K562 (cell line): Measurements from ENCODE around the gene TXNRD1. TPM values are rescaled to one million over a fixed set of nuclear protein-coding genes. Genes with fewer than 3 reads are reported as not detected.

Experiments used
- ATAC-seq: fragments of 200-7000 bp; cut with Tn5 transposase; 3 replicates; pipeline ENCODE4 v1.9.1; 2020; ENCODE audit warnings: moderate library complexity
- BruUV-seq: library from RNA; stranded (reverse); fragments of 400-500 nt; replicated peaks from 2 replicates; lab custom pipeline; 2021; lab: Mats Ljungman, UMichigan
- CTCF ChIA-PET: fragments of 300-600 bp; formaldehyde crosslinking; extraction: SDS; loops from one replicate; lab custom pipeline; 2021; ENCODE audit warnings: low intra/inter-chr PET ratio; lab: Yijun Ruan, JAX
- POLR2A ChIA-PET: fragments of 300-600, 350-650 bp; sonication (Branson Sonifier 250); formaldehyde crosslinking; extraction: SDS; loops from one replicate; lab custom pipeline; 2021; ENCODE audit warnings: antibody characterized with exemption, inconsistent platforms; lab: Yijun Ruan, JAX
- DNase-seq, 4 experiments: peaks; one replicate each; pipeline versions ENCODE4 v3.0.0 to v3.0.0-alpha.2; 2011 to 2018; ENCODE audit warnings: low spot score in 3 of 4, mixed read lengths in 3 of 4; ENCODE audit errors: extremely low read depth in 1 of 4
- FAIRE-seq: peaks from 2 replicates; lab custom pipeline; 2011; peaks lifted over from hg19 to GRCh38; lab: Jason Lieb, UNC
- H2AFZ ChIP-seq: 2 replicates; pipeline ENCODE4 v1.6.0; 2011; ENCODE audit warnings: low read depth, low read length, control low read depth, inconsistent platforms
- H3K27ac ChIP-seq: fragments of 200-600 bp; 3 replicates; pipeline ENCODE4 v1.8.0; 2011; ENCODE audit warnings: low read depth, mild to moderate bottlenecking, control low read depth, inconsistent platforms, low read length, moderate library complexity, mixed read lengths; ENCODE audit errors: extremely low read depth
- H3K27me3 ChIP-seq, 2 experiments: fragments of 300-600 bp in 1 of 2; 2 replicates in 1 of 2; 3 replicates in 1 of 2; pipeline versions ENCODE4 v1.6.0 to v1.8.0; 2011; ENCODE audit warnings: inconsistent platforms in 2 of 2, low read length in 2 of 2, mild to moderate bottlenecking in 1 of 2, mixed read lengths in 1 of 2, moderate library complexity in 1 of 2; ENCODE audit not compliant: control insufficient read depth in 2 of 2, insufficient read depth in 2 of 2
- H3K36me3 ChIP-seq: fragments of 300-600 bp; 3 replicates; pipeline ENCODE4 v1.8.0; 2011; ENCODE audit warnings: mild to moderate bottlenecking, low read length, inconsistent platforms; ENCODE audit not compliant: control insufficient read depth, insufficient read depth
- H3K4me1 ChIP-seq, 2 experiments: fragments of 200-600 bp in 1 of 2; replicated peaks in 1 of 2; 2 replicates in 1 of 2; 3 replicates in 1 of 2; pipeline versions ENCODE4 v1.5.1 to v1.8.0; 2011; ENCODE audit warnings: inconsistent platforms in 2 of 2, low read length in 2 of 2, mild to moderate bottlenecking in 1 of 2, mixed read lengths in 1 of 2, moderate library complexity in 1 of 2; ENCODE audit not compliant: control insufficient read depth in 2 of 2, insufficient read depth in 2 of 2
- H3K4me2 ChIP-seq: 2 replicates; pipeline ENCODE4 v1.6.1; 2011; ENCODE audit warnings: low read length, control low read depth, inconsistent platforms, mixed read lengths; ENCODE audit not compliant: insufficient read depth
- H3K4me3 ChIP-seq: fragments of 200-600 bp; sonication (generic), shearing (Covaris generic); 2 replicates; pipeline ENCODE4 v1.5.1; 2016; ENCODE audit warnings: control low read depth, inconsistent platforms
- H3K79me2 ChIP-seq: fragments of 200-600 bp; 3 replicates; pipeline ENCODE4 v1.8.0; 2011; ENCODE audit warnings: low read length, inconsistent platforms; ENCODE audit not compliant: control insufficient read depth, insufficient read depth
- H3K9ac ChIP-seq, 2 experiments: 2 replicates each; pipeline versions ENCODE4 v1.6.0 to v1.6.1; 2011; ENCODE audit warnings: low read depth in 2 of 2, low read length in 2 of 2, control low read depth in 1 of 2, inconsistent platforms in 1 of 2, mild to moderate bottlenecking in 1 of 2, mixed read lengths in 1 of 2; ENCODE audit not compliant: insufficient read depth in 1 of 2
- H3K9me1 ChIP-seq: one replicate; pipeline ENCODE4 v1.6.0; 2011; ENCODE audit warnings: inconsistent platforms, mild to moderate bottlenecking, low read length, moderate library complexity; ENCODE audit not compliant: control insufficient read depth, insufficient read depth
- H3K9me3 ChIP-seq: replicated peaks from 2 replicates; pipeline ENCODE4 v1.5.1; 2011; ENCODE audit warnings: low read depth, low read length, inconsistent platforms; ENCODE audit not compliant: control insufficient read depth, insufficient read depth
- H4K20me1 ChIP-seq: replicated peaks from 2 replicates; pipeline ENCODE4 v1.6.1; 2011; ENCODE audit warnings: low read length, inconsistent platforms, mixed read lengths; ENCODE audit not compliant: control insufficient read depth, insufficient read depth
- ADNP ChIP-seq: fragments of 200-800 bp; sonication (Bioruptor generic); IDR thresholded peaks from 2 replicates; pipeline ENCODE4 v1.6.1; 2016; ENCODE audit warnings: missing genetic modification characterization, missing compliant biosample characterization
- BCOR ChIP-seq: fragments of 450-650 bp; IDR thresholded peaks from 2 replicates; pipeline ENCODE4 v1.6.1; 2016
- CBX3 ChIP-seq, 2 experiments: IDR thresholded peaks; 1 replicate in 1 of 2; 2 replicates in 1 of 2; pipeline ENCODE4 v1.6.1; 2012; ENCODE audit warnings: inconsistent platforms in 2 of 2, low read length in 2 of 2, borderline replicate concordance in 1 of 2, control low read depth in 1 of 2
- HLTF ChIP-seq: fragments of 450-650 bp; IDR thresholded peaks from 2 replicates; pipeline ENCODE4 v1.6.1; 2016
- KAT7 ChIP-seq: sonication (generic); formaldehyde crosslinking; IDR thresholded peaks from 2 replicates; pipeline ENCODE4 v1.8.0; 2022; ENCODE audit warnings: missing genetic modification reagents, mild to moderate bottlenecking, borderline replicate concordance
- KDM1A ChIP-seq, 2 experiments: fragments of 450-650 bp; IDR thresholded peaks; 2 replicates each; pipeline ENCODE4 v1.6.1; 2016; ENCODE audit warnings: mild to moderate bottlenecking in 2 of 2
- MYBL2 ChIP-seq, 2 experiments: fragments of 450-650 bp in 1 of 2; sonication (generic) in 1 of 2; formaldehyde crosslinking in 1 of 2; IDR thresholded peaks; 2 replicates each; pipeline versions ENCODE4 v1.6.1 to v1.8.1; 2017 to 2022; ENCODE audit warnings: borderline replicate concordance in 1 of 2, inconsistent platforms in 1 of 2, low read depth in 1 of 2, mild to moderate bottlenecking in 1 of 2, missing genetic modification reagents in 1 of 2, moderate library complexity in 1 of 2
- RBBP5 ChIP-seq: fragments of 200-600 bp; sonication (generic); IDR thresholded peaks from 2 replicates; pipeline ENCODE4 v1.6.1; 2012; ENCODE audit warnings: borderline replicate concordance, mild to moderate bottlenecking, low read length, control low read depth, inconsistent platforms; ENCODE audit not compliant: insufficient read depth, poor library complexity, severe bottlenecking
- RBM25 ChIP-seq: fragments of 200-400 bp; formaldehyde crosslinking; IDR thresholded peaks from 2 replicates; pipeline ENCODE4 v1.6.1; 2018; ENCODE audit warnings: low read length, low read depth, moderate library complexity; ENCODE audit not compliant: severe bottlenecking
- SMARCA5 ChIP-seq: fragments of 450-650 bp; IDR thresholded peaks from 2 replicates; pipeline ENCODE4 v1.6.1; 2016
- SRSF1 ChIP-seq: fragments of 200-400 bp; formaldehyde crosslinking; IDR thresholded peaks from 2 replicates; pipeline ENCODE4 v1.6.1; 2017; ENCODE audit warnings: mild to moderate bottlenecking, low read depth, low read length, moderate library complexity
- THRAP3 ChIP-seq: fragments of 450-650 bp; IDR thresholded peaks from 2 replicates; pipeline ENCODE4 v1.6.1; 2016; ENCODE audit warnings: mild to moderate bottlenecking, inconsistent platforms, borderline replicate concordance
- TRIM28 ChIP-seq: fragments of 450-650 bp; IDR thresholded peaks from 2 replicates; pipeline ENCODE4 v1.6.1; 2017
- ZC3H8 ChIP-seq: fragments of 450-650 bp; IDR thresholded peaks from 2 replicates; pipeline ENCODE4 v1.6.1; 2017
- ZNF121 ChIP-seq: sonication (generic); formaldehyde crosslinking; conservative IDR thresholded peaks from 2 replicates; pipeline ENCODE4 v1.8.0; 2022; ENCODE audit warnings: missing genetic modification reagents
- ZNF75A ChIP-seq: fragments of 450-650 bp; formaldehyde crosslinking; IDR thresholded peaks from 2 replicates; pipeline ENCODE4 v1.4.0; 2020; ENCODE audit warnings: mild to moderate bottlenecking
- WGBS: fragments of 100-300 bp; shearing (Covaris generic); methylation state at CpG from one replicate; pipeline ENCODE4 v1.1.6; 2016; ENCODE audit warnings: low coverage, mixed read lengths; ENCODE audit not compliant: insufficient coverage; ENCODE audit errors: missing lambda C conversion rate; 5-methylcytosine and 5-hydroxymethylcytosine counted together
- in situ Hi-C: fragments of 300-500 bp; cut with MboI; formaldehyde crosslinking; loops from 4 replicates; pipeline ENCODE4 v1.15.0; 2018; ENCODE audit warnings: inconsistent platforms, mixed read lengths
- intact Hi-C: fragments of 100-400 bp; cut with micrococcal nuclease; formaldehyde crosslinking; loops from 2 replicates; pipeline ENCODE4 v1.14.2; 2022
- polyA plus RNA-seq, 8 experiments: library from polyadenylated mRNA; depleted of rRNA in 4 of 8; stranded (reverse) in 5 of 8; unstranded in 3 of 8; fragments of >200 nt; fragmentation: Nextera tagmentation in 2 of 8; fragmentation: Illumina TruSeq in 1 of 8; extraction: Ambion mirVana in 2 of 8; extraction: Trizol in 1 of 8; gene quantifications; 2 replicates each; pipeline versions ENCODE4 v1.2.1 to v1.2.3, GENCODE V29; 2011 to 2014; ENCODE audit warnings: inconsistent platforms in 1 of 8, missing spikeins in 1 of 8
- total RNA-seq, 7 experiments: library from RNA; depleted of rRNA in 6 of 7; stranded (reverse); fragments of >200 nt in 6 of 7; fragmentation: Illumina TruSeq in 2 of 7; extraction: Trizol in 2 of 7; gene quantifications; 2 replicates each; pipeline versions ENCODE4 v1.2.1 to v1.2.3, GENCODE V29; 2011 to 2021; ENCODE audit warnings: low replicate concordance in 1 of 7
- TF ChIP-seq, protein P1 (sequence below): fragments of 250-450 bp; sonication (Bioruptor Pico); IDR thresholded peaks from 2 replicates; pipeline ENCODE4 v1.5.0; 2020; ENCODE audit warnings: mild to moderate bottlenecking, borderline replicate concordance

The TXNRD1 gene
- total and polyA plus RNA-seq, 9 of the 15 experiments (the other 6 are each of a cell fraction or from before 2014, with no cell fraction given), result 107 to 189 (median 146) TPM

- H3K27ac ChIP-seq, result no peak overlapping the region
- H3K4me2 ChIP-seq, result no peak overlapping the region
- 0% methylated on average over 2 of the region's 2 CpGs for WGBS
- CTCF ChIA-PET, result no interaction called here
- peaks cover 5% of the 10 kb centered on the region; the same call in 1 of the 2 replicates for H3K9me3 ChIP-seq
- no peaks in the 10 kb centered on the region for H4K20me1 ChIP-seq
- TF ChIP-seq ZNF121 (no peak), ADNP (tag) (peak; percentile 86; the same call in 1 of the 2 replicates), KDM1A (IDR thresholded peaks at IDR 0.05) (peak in 1 of 2 experiments; percentile 19; a peak in 2 of 4 replicates), KAT7 (CRISPR knock-in tag) (no peak), BCOR (peak; percentile 38; the same call in 1 of the 2 replicates), SMARCA5 (0 out of 2 replicates have a peak, but pooled peaks have one; percentile 50), ZC3H8 (no peak), HLTF (0 out of 2 replicates have a peak, but pooled peaks have one; percentile 56), ZNF75A (CRISPR knock-in tag) (no peak), CBX3 (IDR thresholded peaks at IDR 0.05; ENCODE audit: borderline replicate concordance in 1 of 2, low read length in 2 of 2) (peak in 1 of 2 experiments; percentile 84; a peak in 2 of 3 replicates), MYBL2 (IDR thresholded peaks at IDR 0.05; ENCODE audit: low read depth) (no peak), MYBL2 (CRISPR knock-in tag; IDR thresholded peaks at IDR 0.05; ENCODE audit: borderline replicate concordance) (no peak), RBM25 (peak; percentile 78), THRAP3 (no peak), RBBP5 (no peak), TRIM28 (0 out of 2 replicates have a peak, but pooled peaks have one; percentile 28), SRSF1 (no peak)
- TF ChIP-seq, protein P1, sequence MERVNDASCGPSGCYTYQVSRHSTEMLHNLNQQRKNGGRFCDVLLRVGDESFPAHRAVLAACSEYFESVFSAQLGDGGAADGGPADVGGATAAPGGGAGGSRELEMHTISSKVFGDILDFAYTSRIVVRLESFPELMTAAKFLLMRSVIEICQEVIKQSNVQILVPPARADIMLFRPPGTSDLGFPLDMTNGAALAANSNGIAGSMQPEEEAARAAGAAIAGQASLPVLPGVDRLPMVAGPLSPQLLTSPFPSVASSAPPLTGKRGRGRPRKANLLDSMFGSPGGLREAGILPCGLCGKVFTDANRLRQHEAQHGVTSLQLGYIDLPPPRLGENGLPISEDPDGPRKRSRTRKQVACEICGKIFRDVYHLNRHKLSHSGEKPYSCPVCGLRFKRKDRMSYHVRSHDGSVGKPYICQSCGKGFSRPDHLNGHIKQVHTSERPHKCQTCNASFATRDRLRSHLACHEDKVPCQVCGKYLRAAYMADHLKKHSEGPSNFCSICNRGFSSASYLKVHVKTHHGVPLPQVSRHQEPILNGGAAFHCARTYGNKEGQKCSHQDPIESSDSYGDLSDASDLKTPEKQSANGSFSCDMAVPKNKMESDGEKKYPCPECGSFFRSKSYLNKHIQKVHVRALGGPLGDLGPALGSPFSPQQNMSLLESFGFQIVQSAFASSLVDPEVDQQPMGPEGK (CRISPR knock-in tag), result no peak
- TF ChIP-seq, all 486 proteins: peak for 8
- POLR2A ChIA-PET, result no interaction called here
- H3K36me3 ChIP-seq, result no peaks in the 10 kb centered on the region
- peaks cover 5 to 9% of the 10 kb centered on the region in 2 experiments; a peak in 3 of 5 replicates for H3K27me3 ChIP-seq
- FAIRE-seq (no peak), ATAC-seq (no peak), DNase-seq (no peak)
- intact Hi-C loops, result no loop called here
- no peak overlapping the region for H3K9ac ChIP-seq
- H3K4me1 ChIP-seq, result no peaks in the 10 kb centered on the region
- no TSS peak for BruUV-seq
- H2AFZ ChIP-seq, result no peak overlapping the region
- H3K9me1 ChIP-seq, result no peaks in the 10 kb centered on the region
- in situ Hi-C loops, result loop anchor here (25.0 kb wide), 1 partner anchor 1018 kb away; no protein-coding TSS in a partner anchor
- no peak overlapping the region for H3K4me3 ChIP-seq
- H3K79me2 ChIP-seq, result no peaks in the 10 kb centered on the region
Measured at GRCh38 chr12:104369708-104370107, 154.1 kb downstream of the TXNRD1 start.
